HG02840 (cell line): ENCODE results near the gene SH3PXD2B.
"Not testable (repeated sequence)": the region's sequence is repeated elsewhere in the genome, so short reads cannot be mapped to it uniquely, and the experiment has no call there.

Experiments used
- ATAC-seq: cut with Tn5 transposase; IDR thresholded peaks from one replicate; pipeline ENCODE4 v1.9.1; 2021; ENCODE audit warnings: mild to moderate bottlenecking, moderate library complexity, moderate number of reproducible peaks; ENCODE audit not compliant: unreplicated experiment, low FRiP score

The SH3PXD2B gene

GRCh38 chr5:172377438-172377837 is 76.9 kb downstream of the SH3PXD2B start:
- ATAC-seq = no peak

GRCh38 chr5:172374783-172375182 is 79.5 kb downstream of the SH3PXD2B start:
- ATAC-seq = no peak

GRCh38 chr5:172373680-172374079 is 80.6 kb downstream of the SH3PXD2B start:
- ATAC-seq = no peak

GRCh38 chr5:172371684-172372083 is 82.6 kb downstream of the SH3PXD2B start:
- ATAC-seq = no peak

GRCh38 chr5:172370648-172371545 is 83.4 kb downstream of the SH3PXD2B start:
- no peak for ATAC-seq

GRCh38 chr5:172370237-172370640 is 84.1 kb downstream of the SH3PXD2B start:
- ATAC-seq = no peak

GRCh38 chr5:172368699-172369098 is 85.6 kb downstream of the SH3PXD2B start:
- ATAC-seq = not testable (repeated sequence)

GRCh38 chr5:172365948-172366608 is 88.2 kb downstream of the SH3PXD2B start:
- ATAC-seq = no peak

- no peak for ATAC-seq
These were observed 89.6 kb downstream of the SH3PXD2B start for GRCh38 chr5:172364773-172365172.

- no peak for ATAC-seq
These were observed 91.6 kb downstream of the SH3PXD2B start for GRCh38 chr5:172362755-172363154.

- ATAC-seq = no peak
These were observed 92.6 kb downstream of the SH3PXD2B start for GRCh38 chr5:172361566-172362238.

GRCh38 chr5:172358345-172358744 is 96.0 kb downstream of the SH3PXD2B start:
- no peak for ATAC-seq

GRCh38 chr5:172356527-172356926 is 97.8 kb downstream of the SH3PXD2B start:
- ATAC-seq = no peak

- no peak for ATAC-seq
These were observed 98.3 kb downstream of the SH3PXD2B start for GRCh38 chr5:172356047-172356446.

- no peak for ATAC-seq
These were observed 100.5 kb downstream of the SH3PXD2B start for GRCh38 chr5:172353846-172354245.

GRCh38 chr5:172353271-172353812 is 101.0 kb downstream of the SH3PXD2B start:
- ATAC-seq = no peak

GRCh38 chr5:172352526-172352925 is 101.8 kb downstream of the SH3PXD2B start:
- not testable (repeated sequence) for ATAC-seq

- ATAC-seq = no peak
These were observed 103.0 kb downstream of the SH3PXD2B start for GRCh38 chr5:172351240-172351778.

- no peak for ATAC-seq
These were observed 103.8 kb downstream of the SH3PXD2B start for GRCh38 chr5:172350212-172351181.
